ENCODE data around the gene DCDC1. TPM values are rescaled to one million over a fixed set of nuclear protein-coding genes. Genes with fewer than 3 reads are reported as not detected.
"Not testable (repeated sequence)": the region's sequence is repeated elsewhere in the genome, so short reads cannot be mapped to it uniquely, and the experiment has no call there.

Gene DCDC1
- total RNA-seq, 1 donor from 2014 or later = under 0.01 TPM

- DNase-seq (ENCODE audit: low read depth in 2 of 2) = no peak
Measured at GRCh38 chr11:31328697-31329096, 40.8 kb downstream of the DCDC1 start.

- DNase-seq (ENCODE audit: low read depth in 2 of 2) = no peak
Measured at GRCh38 chr11:31327417-31327816, 42.1 kb downstream of the DCDC1 start.

DNA sequence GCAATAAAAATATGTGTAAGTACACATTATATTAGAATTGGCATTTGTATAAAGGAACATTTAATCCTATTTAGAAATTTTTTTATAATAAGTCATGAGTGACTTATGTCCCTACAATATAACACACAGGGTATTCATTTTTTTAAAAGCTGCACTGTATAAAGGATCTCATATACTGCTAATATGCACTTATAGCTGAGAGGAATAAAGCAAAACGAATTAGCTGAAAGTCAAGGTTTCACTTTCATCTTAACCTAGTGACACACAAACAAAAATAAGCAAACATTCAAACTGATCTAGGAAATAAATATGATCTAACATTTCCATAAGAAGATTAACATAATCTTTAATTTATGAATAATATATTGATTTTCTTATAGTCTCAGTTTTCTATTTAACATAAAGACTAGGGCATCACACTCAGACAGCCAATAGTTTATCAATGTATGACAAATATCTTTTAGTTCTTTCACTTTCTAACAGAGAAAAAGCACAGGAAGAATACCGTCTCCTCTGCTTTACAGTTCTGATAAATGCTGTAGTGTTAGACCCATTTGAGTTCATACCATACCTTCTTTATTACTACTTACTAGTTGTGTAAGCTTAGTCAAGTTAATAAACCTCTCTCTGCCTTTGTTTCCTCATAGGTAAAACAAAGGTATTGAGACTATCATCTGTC is 42.9 kb downstream of the DCDC1 start:
- no peak for DNase-seq (ENCODE audit: low read depth in 2 of 2)

GRCh38 chr11:31325160-31325559 is 44.4 kb downstream of the DCDC1 start:
- no peak for DNase-seq (ENCODE audit: low read depth in 2 of 2)

DNA sequence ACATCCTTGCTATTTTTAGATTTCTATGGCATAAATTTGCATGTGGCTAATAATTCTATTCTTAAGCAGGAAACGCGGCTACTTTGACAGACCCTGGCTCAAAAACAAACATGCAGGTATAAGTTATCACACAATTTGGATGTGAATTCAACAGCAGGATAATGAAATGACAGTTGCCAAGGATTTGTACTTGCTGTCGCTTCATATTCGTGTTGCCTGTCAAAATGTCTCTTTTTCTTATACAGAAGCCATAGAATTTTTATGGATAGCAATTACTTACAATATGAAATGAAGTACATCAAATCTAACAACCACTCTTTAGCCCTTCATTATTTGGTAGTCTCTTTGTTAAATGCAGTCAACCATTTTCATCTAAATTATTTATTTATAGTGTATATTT is 46.4 kb downstream of the DCDC1 start:
- DNase-seq (ENCODE audit: low read depth in 2 of 2) = no peak

GRCh38 chr11:31321494-31321893 is 48.0 kb downstream of the DCDC1 start:
- not testable (repeated sequence) for DNase-seq (ENCODE audit: low read depth in 2 of 2)

DNA sequence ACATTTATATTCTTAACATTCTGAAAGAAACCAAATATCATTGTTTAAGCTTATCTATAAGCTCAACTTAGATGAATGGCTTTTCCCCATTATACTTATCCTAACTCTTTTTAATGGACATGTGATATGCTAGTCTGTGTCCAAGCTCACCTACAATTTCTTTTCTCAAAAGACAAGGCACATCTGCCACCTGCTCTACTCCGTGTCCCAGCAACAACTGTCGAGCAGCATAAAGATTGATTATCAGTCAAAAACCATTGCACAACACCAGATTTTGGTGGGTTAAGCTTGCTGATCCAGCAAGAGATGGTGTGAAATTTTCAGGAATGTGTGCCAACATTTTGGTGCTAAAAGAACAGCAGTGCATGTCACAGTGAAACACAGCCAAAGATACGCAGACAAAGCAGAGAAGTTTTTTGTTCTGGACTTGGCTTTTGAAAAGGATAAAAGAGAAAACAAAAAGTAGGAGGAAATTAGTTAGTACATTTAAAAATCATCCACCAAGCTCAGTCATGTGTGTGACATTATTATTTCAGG is 65.8 kb downstream of the DCDC1 start:
- DNase-seq (ENCODE audit: low read depth in 2 of 2) = no peak

GRCh38 chr11:31301549-31302510 is 67.7 kb downstream of the DCDC1 start:
- no peak for DNase-seq (ENCODE audit: low read depth in 2 of 2)

- DNase-seq (ENCODE audit: low read depth in 2 of 2) = no peak
Measured at GRCh38 chr11:31295308-31295707, 74.2 kb downstream of the DCDC1 start.

GRCh38 chr11:31273527-31273926 is 96.0 kb downstream of the DCDC1 start:
- DNase-seq (ENCODE audit: low read depth in 2 of 2) = not testable (repeated sequence)

- DNase-seq (ENCODE audit: low read depth in 2 of 2) = no peak
Measured at GRCh38 chr11:31267720-31268119, 101.8 kb downstream of the DCDC1 start.

GRCh38 chr11:31264834-31265233 is 104.7 kb downstream of the DCDC1 start:
- DNase-seq (ENCODE audit: low read depth in 2 of 2) = no peak

- no peak for DNase-seq (ENCODE audit: low read depth in 2 of 2)
Measured at GRCh38 chr11:31262761-31263160, 106.8 kb downstream of the DCDC1 start.

- no peak for DNase-seq (ENCODE audit: low read depth in 2 of 2)
Measured at GRCh38 chr11:31259797-31260196, 109.7 kb downstream of the DCDC1 start.

GRCh38 chr11:31254415-31254814 is 115.1 kb downstream of the DCDC1 start:
- DNase-seq (ENCODE audit: low read depth in 2 of 2) = no peak

DNA sequence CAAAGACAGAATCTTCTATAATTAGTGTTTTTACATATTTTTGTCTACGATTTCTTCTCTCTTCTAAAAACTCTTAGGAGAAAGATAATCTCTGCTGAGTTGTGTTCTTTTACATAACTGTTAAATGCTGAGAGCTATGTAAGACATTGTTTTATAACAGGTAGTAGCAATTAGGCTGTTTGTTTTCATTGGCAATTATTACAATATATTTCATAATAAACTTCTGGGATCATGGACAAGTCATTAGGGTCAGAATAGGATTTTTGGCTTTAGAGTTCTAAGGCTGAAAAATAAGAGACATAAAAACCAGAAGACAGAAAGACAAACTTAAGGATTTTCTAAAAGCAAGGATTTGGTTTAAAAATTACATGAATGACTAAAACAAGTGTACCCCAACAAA is 120.8 kb downstream of the DCDC1 start:
- DNase-seq (ENCODE audit: low read depth in 2 of 2) = no peak

- no peak for DNase-seq (ENCODE audit: low read depth in 2 of 2)
Measured at GRCh38 chr11:31247321-31247720, 122.2 kb downstream of the DCDC1 start.

GRCh38 chr11:31246451-31247165 is 122.9 kb downstream of the DCDC1 start:
- DNase-seq (ENCODE audit: low read depth in 2 of 2) = no peak

GRCh38 chr11:31243706-31244105 is 125.8 kb downstream of the DCDC1 start:
- DNase-seq (ENCODE audit: low read depth in 2 of 2) = no peak

GRCh38 chr11:31240340-31240904 is 129.1 kb downstream of the DCDC1 start:
- DNase-seq (ENCODE audit: low read depth in 2 of 2) = peak; percentile 28 to 59
